Activated CD8-positive, alpha-beta memory T cell treated with anti-CD3 and anti-CD28 coated beads for 4 hours (primary cell): ENCODE results near the gene ADAMTS17.
A peak's percentile ranks its signal among the peaks of the same experiment; 100 is the strongest.

Experiments
- DNase-seq, 2 donors: peaks; one replicate each; pipeline ENCODE4 v3.0.0-alpha.2; 2020; ENCODE audit warnings: low read depth in 2 of 2

Gene ADAMTS17, protein sequence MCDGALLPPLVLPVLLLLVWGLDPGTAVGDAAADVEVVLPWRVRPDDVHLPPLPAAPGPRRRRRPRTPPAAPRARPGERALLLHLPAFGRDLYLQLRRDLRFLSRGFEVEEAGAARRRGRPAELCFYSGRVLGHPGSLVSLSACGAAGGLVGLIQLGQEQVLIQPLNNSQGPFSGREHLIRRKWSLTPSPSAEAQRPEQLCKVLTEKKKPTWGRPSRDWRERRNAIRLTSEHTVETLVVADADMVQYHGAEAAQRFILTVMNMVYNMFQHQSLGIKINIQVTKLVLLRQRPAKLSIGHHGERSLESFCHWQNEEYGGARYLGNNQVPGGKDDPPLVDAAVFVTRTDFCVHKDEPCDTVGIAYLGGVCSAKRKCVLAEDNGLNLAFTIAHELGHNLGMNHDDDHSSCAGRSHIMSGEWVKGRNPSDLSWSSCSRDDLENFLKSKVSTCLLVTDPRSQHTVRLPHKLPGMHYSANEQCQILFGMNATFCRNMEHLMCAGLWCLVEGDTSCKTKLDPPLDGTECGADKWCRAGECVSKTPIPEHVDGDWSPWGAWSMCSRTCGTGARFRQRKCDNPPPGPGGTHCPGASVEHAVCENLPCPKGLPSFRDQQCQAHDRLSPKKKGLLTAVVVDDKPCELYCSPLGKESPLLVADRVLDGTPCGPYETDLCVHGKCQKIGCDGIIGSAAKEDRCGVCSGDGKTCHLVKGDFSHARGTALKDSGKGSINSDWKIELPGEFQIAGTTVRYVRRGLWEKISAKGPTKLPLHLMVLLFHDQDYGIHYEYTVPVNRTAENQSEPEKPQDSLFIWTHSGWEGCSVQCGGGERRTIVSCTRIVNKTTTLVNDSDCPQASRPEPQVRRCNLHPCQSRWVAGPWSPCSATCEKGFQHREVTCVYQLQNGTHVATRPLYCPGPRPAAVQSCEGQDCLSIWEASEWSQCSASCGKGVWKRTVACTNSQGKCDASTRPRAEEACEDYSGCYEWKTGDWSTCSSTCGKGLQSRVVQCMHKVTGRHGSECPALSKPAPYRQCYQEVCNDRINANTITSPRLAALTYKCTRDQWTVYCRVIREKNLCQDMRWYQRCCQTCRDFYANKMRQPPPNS

DNA sequence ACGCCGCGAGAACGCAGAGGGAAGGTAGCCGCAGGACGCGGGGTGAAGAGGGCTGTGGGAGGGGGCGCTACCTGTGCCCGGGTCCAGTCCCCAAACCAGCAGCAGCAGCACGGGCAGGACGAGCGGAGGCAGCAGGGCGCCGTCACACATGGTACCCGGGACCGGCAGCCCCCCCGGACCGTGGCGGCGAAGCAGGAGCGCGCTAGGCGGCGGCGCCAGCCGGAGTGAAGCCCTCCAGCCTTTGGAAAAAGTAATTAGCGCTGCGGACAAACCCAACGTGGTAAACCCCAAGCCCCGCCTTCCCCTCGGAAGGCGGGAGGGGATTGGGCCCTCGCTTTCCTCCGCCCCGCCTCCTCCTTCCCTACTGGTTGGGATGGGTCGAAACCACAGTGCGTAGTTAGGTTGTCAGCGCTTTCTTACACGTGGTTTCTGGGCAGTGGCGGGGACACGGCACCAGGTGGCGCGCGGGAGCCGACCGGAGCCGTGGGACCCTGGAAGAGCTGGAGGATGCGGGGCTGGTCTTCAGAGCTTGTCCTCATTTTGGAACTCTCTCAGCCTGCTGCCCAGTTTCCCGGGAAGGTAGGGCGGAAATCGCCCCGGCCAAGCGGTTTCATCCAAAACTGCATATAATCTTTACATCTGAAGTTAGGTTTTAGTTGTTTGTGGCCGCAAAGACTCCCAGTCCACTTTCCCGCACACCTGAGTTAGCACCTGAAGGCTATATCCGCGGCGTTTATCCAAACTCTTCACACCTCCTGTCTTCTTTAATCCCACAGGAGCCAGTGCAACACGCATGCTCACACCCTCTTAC lies at the start of gene ADAMTS17:
Gene ADAMTS17, minus strand, starts transcription at position 226 of the 811 bp plus-strand sequence. Its CDS starts 76 bp downstream, at position 150.
- peak; percentile 90 to 92 for DNase-seq

DNA sequence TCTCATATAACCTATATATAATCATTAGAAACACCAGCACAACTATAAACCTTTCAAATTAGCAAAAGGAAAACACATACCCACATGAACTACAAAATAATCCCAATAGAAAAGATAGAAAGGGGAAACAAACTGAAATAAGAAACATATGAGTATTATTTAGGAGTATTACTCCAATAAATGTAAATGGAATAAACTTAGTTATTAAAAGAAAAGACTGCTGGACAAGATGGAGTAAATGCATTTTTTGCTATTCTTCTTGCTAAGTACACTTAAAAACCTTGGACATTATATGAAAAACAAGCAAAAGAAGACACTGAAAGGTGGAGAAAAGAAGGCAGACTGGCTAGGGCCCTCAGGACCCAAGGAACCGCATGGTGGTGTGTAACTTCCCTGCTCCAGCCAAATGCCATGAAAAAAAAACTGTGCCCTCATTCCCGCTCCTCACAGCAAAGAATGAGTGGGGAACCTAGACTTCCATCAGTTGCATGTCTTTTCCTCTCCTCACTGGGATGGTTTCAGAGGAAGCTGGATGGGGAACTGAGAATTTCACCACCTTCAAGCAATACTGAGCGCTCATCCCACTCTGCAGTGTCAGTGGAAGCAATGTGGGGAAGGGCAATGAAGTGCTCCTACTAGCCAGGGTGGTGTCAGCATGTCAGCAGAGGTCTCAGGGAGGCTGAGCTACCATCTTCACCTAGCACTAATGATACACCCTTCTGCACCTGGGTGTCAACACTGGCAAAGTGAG lies 43.7 kb upstream of the ADAMTS17 start:
- no peak for DNase-seq

DNA sequence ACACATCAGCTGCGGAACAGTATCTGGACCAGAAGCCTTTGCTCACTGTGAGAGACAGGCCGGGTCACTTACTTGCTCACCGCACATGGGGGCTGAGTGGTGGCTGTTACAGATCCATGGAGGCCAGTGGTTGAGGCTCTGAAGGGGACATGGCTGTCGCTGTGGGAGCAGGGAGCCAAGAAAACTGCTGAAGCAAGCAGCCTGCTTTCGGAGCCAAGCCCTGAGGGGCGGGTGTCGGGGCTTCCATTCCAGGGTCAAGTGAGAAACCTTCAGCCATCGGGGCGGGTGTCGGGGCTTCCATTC lies 42.3 kb upstream of the ADAMTS17 start:
- no peak for DNase-seq

DNA sequence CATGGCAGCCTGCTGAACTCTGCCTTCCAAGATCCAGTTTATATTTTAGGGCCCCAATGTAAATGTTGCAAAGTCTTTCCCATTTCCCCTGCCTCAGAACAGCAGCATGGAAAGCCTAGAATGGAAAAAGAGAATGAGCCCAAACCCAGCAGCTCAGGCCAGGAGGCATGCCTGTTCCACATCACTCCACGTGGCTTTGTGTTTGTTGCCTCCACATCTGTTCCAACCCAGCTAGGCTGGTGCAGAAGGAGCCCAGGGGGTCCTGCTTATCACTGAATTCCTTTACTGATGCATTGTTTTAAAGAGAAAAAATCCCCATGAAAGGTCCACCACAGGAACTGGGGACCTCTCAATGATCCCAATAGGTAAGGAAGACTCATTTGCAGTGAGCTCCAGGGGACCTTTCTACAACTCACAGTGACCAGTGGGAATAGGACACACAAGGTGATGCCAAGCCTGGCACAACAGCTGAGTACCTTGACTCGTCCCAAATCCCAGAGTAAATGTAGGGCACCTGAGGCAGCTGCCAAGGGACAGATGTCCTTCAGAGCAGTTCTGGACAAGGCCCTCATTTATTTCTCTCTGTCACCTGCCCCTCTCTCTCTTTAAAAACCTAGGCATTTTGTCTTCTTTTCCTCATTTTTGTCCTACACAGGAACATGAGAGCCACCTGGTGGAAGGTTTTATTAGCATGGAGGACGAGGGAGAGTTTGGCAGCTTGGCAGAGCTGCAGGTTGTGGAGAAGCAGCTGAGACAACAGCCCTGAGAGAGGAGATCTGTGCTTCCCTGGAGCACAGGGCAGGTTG lies 41.7 kb upstream of the ADAMTS17 start:
- DNase-seq, result no peak

DNA sequence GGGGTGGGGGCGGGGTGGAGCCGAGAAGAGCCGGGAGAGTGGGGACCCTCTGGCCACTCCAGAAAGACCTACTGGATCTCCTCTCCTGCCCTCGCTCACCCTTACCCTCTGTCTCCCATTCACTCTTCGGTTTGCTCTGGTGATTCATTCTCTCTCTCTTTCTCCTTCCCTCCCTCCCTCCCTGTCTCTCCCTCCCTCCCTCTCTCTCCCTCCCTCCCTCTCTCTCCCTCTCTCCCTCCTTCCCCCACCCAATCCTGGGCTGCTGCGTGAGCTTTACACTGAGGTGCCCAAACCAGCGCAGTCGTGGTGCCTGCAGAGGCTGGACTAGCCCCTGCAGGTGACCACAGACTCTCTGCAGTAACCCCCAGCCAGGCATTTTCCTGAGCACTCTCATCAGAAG lies 32.2 kb upstream of the ADAMTS17 start:
- DNase-seq, result no peak

DNA sequence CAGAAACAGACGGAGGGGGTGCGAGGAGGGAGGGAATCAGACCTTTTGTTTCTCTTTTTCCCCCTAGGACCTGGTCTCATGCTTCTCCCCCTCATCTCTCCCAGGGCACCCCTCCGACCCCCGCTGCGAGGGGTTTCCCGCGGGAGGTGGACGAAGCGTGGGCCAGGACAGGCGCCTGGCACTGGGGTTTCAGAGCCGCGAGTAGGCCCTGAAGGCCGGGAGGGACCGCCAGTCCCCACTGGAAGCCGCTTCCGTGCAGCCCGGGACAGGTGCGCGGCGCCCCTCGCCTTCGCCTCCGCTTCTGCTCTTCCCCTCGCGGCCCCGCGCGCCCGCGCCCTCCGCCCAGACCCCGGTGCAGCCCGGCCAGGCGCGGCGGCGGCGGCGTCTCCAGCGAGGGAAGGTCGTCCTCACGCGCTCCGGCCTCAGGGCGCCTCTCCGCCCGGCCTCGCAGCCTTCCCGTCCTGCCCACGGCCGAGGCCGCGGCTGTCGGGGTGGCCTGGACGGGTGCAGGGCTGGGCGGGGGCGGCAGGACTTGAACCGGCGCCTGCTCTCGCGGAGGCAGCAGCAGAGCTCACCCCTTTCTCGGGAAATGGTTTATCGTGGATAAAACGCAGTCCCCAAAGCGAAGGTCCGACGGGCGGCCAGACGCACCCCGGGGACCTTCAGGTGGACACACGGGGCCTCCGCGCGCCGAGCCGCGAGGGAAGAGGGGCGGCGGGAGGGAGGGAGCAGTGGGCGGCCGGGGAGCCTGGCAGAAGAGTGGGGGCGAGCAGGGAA lies 31.5 kb upstream of the ADAMTS17 start:
- DNase-seq, result no peak

DNA sequence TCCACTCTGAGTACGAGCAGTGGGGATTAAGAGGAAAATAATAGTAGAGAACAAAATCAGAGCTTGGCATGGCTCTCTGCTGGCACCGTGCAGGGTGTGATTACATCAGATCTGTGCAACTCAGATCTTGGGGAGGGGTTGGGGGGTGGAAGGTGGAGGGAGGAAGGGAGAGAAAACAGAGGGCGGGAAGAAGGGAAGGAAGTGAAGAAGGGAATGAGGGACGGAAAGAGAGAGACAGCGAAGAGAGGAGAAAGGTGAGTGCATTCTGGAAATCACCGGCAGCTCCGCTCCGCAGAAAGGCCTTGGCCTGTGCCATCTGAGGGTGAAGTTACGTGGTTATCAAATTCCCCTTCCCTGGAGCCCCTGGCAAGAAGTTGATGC lies 31.0 kb upstream of the ADAMTS17 start:
- DNase-seq, result no peak

DNA sequence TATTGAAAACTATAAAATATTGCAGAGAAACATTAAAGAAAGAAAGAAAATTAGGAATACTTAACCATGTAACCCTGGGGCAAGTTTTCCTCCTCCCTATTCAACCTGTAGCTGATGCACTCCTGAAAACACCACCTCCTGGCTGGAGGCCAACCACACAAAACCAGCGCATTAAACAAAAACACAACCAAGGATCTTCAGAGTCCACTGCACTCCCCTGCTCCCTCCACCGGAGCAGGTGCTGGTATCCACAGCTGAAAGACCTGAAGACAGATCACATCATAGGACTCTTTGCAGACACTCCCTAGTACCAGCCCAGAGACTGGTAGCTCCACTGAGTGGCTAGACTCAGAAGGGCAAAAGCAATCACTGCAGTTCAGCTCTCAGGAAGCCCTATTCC lies 13.6 kb upstream of the ADAMTS17 start:
- DNase-seq, result no peak

DNA sequence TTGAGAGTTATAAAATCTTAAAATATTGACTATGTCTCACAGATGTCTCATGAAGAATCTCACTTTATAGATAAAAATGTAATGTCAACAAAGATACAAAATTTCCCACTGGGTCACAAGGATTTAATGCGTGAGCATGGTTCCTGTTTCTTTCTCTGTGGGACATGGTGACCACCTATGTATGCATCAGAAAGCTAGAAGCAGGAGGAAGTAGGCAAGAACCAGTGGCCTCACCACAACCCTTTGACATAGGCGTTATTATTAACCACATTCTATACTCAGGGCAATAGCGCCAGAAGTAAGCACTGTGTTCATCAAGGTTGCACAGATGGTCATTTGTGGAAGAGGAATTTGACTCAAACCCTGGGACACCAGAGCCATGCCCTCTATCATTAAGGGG lies 11.7 kb upstream of the ADAMTS17 start:
- DNase-seq, result no peak

DNA sequence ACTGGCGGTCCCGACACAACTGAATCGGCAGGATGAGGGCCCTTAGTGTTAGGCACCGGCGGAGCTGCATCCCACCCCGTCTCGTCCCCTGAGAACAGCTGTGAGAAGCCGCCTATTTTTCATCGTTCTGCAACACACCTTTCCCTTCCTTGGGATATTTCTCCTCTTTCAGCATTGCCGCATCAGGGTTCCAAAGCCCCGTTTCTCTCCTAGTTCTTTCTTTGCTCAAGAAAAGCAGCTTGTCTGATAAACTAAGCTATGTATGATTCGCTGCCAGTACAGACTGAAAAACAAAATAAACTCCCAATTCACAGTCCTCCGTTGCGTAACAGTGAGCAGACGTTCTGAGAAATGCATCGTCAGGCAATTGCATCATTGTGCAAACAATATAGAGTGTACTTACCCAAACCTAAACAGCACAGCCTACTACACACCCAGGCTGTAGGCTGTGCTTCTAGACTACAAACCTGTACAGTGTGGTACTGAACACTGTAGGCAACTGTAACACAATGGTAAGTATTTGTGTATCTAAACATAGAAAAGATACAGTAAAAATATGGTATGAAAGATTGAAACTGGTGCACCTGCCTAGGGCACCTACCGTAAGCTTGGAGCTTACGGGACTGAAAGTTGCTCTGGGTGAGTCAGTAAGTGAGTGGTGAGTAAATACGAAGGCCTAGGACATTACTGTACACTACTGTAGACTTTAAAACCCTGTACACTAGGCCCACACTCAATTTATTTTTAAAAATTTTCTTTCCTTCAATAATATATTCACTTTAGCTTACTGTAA lies 8.9 kb upstream of the ADAMTS17 start:
- no peak for DNase-seq

DNA sequence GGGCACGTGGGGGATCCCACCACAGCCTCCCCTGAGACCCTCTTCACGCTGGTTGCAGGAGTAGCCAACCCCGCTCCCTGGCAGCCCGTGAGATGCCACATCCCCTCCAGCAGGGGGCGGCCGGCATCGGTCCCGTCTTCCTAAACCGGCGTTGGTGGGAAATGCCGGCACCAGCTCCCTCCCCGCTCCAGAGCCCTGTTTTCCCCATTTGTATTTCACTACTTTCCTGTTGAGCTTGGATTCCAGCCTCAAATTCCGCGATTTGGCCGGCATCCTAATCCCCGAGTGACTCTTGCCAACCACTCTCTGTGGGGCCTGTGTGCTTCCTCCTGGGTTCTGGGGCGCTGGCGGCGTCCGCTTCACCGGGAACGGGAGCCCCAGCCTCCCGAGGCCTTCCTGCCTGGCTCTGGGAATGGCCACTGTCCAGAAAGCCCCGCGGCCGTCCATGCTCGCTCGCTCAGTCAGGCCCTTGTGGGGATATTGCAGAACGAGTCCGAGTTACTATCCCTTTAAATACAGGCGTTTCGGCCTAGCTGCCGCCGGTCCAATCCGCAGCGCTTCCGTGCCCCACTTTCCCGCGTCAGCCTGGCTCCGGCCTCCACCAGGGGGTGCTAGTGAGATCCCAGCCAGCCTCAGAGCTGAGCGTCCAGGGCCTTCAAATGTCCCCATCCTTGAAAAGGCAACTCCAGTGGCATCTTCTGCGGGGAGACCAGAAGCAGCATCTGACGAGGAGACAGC lies 8.1 kb upstream of the ADAMTS17 start:
- DNase-seq, result peak; percentile 67 to 69

DNA sequence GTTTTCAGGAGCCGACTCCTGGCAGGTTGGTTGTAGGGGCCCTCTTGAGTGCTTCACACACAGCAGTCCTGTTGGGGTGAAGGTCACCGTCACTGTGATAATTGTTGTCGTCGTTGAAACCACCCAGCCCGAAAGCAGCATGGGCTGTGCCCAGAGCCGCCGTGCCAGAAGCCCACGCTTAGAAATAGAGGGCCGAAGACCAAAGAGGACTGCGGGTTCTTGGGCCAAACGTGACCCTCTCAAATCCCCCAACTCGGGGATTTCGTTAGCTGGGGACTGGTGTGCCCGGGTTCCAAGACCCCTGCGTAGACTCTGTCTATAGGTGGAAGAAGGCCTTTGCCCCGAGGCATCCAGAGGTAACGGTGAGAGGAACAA lies 7.5 kb upstream of the ADAMTS17 start:
- no peak for DNase-seq

DNA sequence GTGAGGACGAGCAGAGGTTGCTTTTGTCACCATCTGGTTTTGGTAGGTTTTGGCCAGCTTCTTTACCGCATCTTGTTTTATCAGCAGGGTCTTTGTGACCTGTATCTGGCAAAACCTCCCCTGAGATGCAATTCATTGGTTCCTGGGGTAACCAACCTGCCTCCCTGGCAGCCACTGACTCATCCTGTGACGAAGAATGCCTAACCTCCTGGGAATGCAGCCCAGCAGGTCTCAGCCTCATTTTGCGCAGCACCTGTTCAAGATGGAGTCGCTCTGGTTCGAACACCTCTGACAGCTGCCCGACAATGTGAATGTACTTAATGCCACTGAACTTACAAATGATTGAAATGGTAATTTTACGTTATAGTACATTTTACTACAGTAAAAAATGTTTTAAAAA lies 6.8 kb upstream of the ADAMTS17 start:
- DNase-seq, result no peak

DNA sequence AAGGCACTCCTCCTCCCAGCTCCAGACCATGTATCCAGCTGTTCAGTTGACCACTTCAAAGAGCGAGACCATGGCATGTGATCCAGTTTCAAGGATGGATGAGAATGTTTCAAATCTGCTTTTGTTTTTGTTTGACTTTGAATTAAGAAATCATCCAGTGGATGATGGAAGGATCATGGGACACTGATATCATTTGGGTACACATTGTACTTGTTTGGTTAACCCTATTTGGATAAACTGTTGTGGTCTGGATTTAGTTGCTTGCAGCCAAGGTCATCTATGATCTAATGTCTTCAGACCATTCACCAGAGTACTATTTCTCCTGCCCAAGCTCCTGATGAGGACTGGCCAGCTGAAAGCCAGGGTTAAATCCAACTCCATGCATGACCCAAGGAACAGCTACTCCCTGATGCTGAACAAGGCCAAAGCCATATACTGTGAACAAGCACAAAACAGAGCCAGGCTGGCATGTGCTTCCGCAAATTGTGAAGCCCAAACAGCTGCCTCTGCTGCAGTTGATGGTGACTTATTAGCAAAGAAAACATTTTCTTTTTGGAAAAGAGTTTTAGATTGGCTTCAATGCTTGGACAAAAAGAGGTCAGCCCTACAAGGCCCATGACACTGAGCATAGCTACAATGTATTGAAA lies 5.2 kb upstream of the ADAMTS17 start:
- no peak for DNase-seq

DNA sequence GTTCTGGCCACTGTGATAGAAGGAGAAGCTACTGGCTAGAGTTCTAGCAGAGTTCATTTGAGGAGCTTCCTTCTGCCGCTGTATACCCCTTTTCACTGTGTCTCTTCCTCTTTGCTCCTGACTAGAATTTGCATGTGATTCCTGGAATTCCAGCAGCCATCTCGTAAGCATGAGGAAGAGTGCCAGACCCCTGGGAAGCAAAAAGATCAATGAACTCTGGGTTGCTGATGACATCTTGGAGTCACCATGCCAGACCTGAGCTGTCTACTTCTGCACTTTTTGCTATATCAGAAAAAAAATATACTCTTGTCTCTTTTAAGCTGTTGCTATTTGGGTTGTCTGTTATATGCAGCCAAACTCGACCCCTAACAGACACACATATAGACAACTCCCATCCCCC lies 3.7 kb upstream of the ADAMTS17 start:
- DNase-seq, result no peak

DNA sequence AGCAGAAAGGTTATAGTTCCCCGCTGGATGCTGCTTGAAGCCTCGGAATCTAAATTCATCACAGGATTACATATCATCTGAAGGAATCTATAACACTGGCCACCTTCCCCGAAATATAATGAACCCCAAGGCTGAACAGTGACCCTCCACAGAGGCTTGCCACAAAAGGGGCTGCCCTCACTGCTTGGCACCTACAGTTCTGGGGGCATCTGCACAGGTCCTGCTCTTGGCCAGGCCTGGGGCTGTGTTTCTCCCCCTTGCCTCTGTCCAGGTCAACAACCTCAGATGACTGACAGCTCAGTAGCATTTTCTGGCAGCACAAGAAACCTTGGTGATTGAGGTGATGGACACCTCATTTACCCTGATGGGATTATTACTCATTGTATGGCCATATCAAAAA lies 1.5 kb upstream of the ADAMTS17 start:
- no peak for DNase-seq

DNA sequence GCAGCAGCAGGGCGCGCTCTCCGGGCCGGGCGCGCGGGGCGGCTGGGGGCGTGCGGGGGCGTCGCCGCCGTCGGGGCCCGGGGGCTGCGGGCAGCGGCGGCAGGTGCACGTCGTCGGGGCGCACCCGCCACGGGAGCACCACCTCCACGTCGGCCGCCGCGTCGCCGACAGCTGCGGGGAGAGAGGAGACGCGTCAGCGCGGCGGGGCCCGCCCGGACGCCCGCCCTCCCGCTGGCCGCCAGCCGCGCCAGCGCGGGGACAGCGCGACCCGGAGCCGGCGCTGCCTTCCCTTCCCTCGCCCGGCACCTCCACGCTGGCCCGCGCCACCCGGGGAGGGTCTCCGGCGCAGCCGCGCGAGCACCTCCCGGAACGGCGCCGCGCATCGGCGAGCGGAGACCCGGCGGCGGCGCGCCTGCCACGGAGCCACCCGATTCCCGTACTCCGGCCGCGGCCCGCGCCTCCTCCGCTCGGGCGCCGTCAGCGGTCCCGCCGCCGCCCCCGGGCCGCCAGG lies 481 bp downstream of the ADAMTS17 start:
- DNase-seq, result no peak
